Stimulated activated CD4-positive, alpha-beta T cell treated with anti-CD3 and anti-CD28 coated beads, TNF-alpha, amount 100 ng/mL, for 48 hours (primary cell): ENCODE data around the gene CD93.

Experiments used
- DNase-seq, 3 donors: peaks; one replicate each; pipeline ENCODE4 v3.0.0-alpha.2; 2020; ENCODE audit warnings: low read depth in 3 of 3

The CD93 gene

DNA sequence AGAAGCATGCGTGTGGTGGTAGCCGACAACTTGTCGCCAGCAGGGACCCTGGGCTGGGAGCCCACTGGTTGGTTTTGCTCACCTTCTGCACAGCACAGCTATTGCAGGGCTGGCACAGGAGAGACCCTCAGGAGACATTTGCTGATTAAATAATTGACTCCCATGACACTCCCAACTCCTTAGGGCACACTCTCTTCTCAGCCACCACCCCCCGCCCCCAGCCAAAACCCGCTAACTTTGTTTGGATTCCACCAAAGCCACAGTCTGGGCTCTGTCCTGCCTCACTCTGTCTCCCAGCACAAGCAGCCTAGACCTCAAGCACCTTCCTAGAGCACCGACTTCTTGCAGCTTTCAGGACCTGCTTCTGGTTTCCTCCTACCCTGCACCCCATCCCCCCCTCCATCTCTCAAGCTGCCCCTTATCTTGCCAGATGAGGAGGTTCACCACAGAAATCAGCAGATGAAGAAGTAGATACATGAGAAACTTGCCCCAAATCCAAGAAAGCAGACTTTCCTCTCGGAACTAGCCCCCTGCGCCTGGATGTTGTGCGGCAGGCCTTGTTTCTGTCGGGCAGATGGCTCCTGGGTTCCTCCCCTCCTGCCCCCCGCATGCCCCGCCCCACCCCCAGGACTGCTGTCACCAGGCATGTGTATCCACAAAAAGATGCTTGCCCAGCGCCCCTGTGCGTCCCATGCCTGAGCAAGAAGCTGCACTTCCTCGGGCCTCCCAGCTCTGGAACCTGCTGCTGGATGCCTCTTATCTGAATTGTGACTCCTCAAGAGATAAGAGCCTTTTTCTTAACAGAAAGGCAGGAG lies 35.0 kb upstream of the CD93 start:
- DNase-seq = no peak

- DNase-seq = no peak
Measured at GRCh38 chr20:23120261-23120660, 34.1 kb upstream of the CD93 start.

- no peak for DNase-seq
Measured at GRCh38 chr20:23119456-23120216, 33.5 kb upstream of the CD93 start.

- no peak for DNase-seq
Measured at GRCh38 chr20:23118766-23119165, 32.6 kb upstream of the CD93 start.

GRCh38 chr20:23118144-23118543 lies 32.0 kb upstream of the CD93 start:
- DNase-seq = no peak

GRCh38 chr20:23117738-23118137 lies 31.6 kb upstream of the CD93 start:
- no peak for DNase-seq

DNA sequence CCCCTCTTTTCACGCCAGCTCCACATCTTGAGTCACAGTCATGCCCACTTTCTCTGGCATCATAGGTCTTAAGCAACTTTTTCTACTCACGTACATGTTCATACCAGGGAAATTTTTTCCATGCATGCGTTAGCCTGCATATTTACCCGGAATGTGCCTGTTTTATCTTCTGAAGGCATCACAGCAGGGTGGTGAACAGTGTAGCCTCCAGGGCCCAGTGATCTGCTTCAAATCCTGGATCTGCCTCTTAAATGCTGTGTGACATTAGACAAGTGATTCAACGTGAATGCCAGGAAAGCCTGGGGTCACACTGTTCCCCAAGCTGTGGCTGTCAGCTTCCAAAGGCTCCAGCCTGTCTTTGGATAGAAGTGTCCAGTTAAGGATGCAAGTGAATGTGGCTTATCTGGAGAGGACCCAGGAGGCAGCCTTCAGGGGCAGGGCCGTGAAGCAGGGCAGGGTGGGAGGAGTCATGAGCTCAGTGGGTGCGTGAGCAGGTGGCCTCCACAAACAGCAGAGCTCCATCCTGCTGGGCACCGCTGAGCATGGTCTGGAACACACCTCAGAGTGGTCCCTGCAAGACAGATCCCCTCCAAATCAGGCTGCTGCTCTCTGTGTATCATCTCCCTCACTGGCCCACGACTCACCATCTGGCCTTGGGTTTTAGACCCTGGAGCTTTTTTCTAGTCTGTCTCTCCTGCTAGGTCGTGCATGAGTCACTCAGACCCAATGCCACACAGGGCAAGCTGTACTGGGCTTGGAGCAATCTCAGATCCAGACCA lies 30.4 kb upstream of the CD93 start:
- no peak for DNase-seq

- no peak for DNase-seq
Measured at GRCh38 chr20:23115822-23116221, 29.7 kb upstream of the CD93 start.

GRCh38 chr20:23114448-23115082 lies 28.4 kb upstream of the CD93 start:
- DNase-seq = no peak

DNA sequence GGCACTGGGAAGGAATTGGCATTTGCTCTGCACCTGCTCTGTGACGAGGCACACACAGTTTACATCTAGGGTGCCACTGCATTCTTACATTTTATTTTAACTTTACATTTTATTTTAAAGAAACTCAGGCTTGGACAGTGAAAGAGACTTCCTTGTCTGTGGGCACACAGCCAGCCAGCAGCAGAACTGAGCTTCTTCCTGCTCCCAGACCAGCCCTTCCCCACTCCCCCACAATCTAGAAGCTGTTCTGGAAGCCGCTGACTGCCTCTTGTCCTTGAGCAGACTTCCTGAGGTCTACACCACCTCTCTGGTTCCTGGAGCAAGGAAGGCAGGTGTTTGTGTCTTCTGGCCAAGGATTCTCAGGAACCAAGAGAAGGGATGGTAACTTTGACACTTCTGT lies 27.9 kb upstream of the CD93 start:
- DNase-seq = no peak

DNA sequence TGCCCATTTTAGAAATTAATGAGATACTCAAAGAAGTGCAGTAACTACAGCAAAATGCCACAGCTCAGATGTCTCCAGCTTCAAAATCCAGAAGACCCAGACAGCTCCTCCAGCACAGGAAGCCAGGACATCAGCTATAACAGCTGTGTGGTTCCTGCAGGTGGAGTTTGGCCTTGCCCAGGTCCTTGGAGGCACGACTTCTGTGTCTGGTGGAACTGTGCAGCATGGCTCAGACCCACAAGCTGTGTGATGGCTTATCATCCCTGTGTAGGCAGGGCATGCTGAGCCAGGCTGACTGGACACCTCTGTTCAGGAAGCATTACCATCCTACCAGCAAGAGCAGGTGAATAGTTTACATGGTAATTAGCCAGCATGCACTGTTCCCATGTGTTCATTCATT lies 26.5 kb upstream of the CD93 start:
- no peak for DNase-seq

DNA sequence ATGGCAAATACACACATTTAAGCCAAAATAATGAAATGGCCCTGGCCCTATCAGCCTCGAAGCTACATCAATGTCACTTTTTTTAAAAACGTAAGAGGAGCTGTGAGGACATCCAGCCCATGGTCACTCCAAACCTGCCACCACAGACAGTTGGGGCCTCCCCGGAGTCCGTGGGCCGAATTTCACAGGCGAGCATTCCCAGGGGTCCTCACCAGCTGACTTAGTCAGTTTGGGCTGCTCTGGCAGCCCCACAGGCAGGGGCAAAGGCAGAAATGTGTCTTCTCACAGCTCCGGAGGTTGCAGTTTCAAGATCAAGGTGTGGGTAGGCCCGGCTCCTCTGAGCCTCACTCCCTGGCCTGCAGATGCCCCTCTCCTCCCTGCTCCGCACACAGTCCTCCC lies 25.8 kb upstream of the CD93 start:
- no peak for DNase-seq

GRCh38 chr20:23111307-23111943 lies 25.3 kb upstream of the CD93 start:
- no peak for DNase-seq

- DNase-seq = no peak
Measured at GRCh38 chr20:23108871-23109270, 22.7 kb upstream of the CD93 start.

DNA sequence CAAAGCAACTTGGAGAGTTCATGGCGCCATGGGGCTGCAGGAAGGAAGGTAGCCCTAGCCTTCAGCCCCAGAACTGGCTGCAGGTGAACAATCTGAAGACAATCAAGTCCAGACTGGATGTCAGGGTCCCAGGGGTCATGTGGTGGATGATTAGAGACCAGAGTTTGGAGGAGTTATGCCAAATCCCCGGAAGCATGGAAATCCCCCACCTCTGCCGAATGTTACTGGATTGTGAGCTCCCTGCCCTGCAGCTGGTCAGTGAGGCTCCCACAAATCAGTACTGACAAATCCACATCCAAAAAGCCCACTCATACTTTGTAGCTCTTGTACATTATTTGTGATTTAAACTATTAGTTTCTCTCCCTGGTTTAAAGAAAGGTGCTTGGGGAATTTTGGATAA lies 21.3 kb upstream of the CD93 start:
- DNase-seq = no peak

- no peak for DNase-seq
Measured at GRCh38 chr20:23106271-23106851, 20.2 kb upstream of the CD93 start.

- no peak for DNase-seq
Measured at GRCh38 chr20:23105193-23105592, 19.1 kb upstream of the CD93 start.

GRCh38 chr20:23103284-23104018 lies 17.3 kb upstream of the CD93 start:
- DNase-seq = no peak

DNA sequence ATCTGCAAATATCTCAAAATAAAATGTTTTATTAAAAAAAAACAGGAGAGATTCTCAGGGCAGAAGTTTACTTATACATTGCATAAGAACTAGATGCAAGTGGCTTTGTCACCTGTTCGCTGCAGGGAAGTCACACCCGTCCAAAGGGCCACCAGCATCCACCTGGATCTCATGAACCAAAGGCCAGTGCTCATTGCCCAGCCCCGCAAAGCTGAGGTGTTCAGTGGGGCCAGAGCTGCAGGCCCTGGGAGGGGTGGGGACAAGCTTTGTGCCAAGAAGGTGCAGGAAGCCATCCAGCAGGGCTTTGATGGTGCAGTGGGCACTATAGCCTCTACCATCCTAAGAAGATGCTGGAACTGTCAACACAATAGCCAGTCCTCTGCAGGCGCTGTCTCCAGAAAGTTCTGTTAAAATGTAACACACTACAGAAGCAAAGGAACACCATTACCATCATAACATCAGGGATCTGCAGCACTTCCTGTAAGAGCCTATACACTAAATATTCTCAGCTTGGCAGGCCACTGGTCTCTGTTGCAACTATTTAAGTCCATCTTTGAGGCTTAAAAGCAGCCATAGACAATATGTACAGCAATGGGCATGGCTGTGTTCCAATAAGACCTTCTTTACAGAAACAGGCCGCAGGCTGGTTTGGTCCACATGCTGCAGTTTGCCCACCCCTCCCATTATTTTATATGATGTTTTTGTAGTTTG lies 15.7 kb upstream of the CD93 start:
- DNase-seq = no peak

GRCh38 chr20:23100720-23101107 lies 14.6 kb upstream of the CD93 start:
- DNase-seq = no peak
